HCT116 (cell line): ENCODE results near the gene RTL9. TPM values are rescaled to one million over a fixed set of nuclear protein-coding genes. Genes with fewer than 3 reads are reported as not detected.

ENCODE experiments used
- ATAC-seq: fragments of 200-7000 bp; cut with Tn5 transposase; 2 replicates; pipeline ENCODE4 v1.9.1; 2020; ENCODE audit warnings: mild to moderate bottlenecking, moderate library complexity
- BruUV-seq: library from RNA; stranded (reverse); fragments of 400-500 nt; replicated peaks from 2 replicates; lab custom pipeline; 2021; lab: Mats Ljungman, UMichigan
- CTCF ChIA-PET: fragments of 300-600 bp; sonication (Branson Sonifier 250); formaldehyde crosslinking; loops from one replicate; lab custom pipeline; 2021; ENCODE audit warnings: antibody characterized with exemption; lab: Charles Lee
- POLR2A ChIA-PET: fragments of 300-600, 350-600 bp; sonication (Branson Sonifier 250); formaldehyde crosslinking; loops from one replicate; lab custom pipeline; 2021; ENCODE audit warnings: antibody characterized with exemption; lab: Charles Lee
- RAD21 ChIA-PET, 2 experiments: fragments of 300-600 bp; sonication (Branson Sonifier 250); formaldehyde crosslinking; loops; one replicate each; lab custom pipeline; 2023; ENCODE audit warnings: low total read pairs in 2 of 2; ENCODE audit not compliant: uncharacterized antibody in 2 of 2, unreplicated experiment in 2 of 2, low non-redundant PET in 1 of 2; lab: Charles Lee
- DNase-seq: peaks from one replicate; pipeline ENCODE4 v3.0.0-alpha.2; 2010; ENCODE audit warnings: low read depth, low spot score
- H2AFZ ChIP-seq: fragments of 200-600 bp; shearing (Covaris generic), sonication (generic); 2 replicates; pipeline ENCODE4 v1.6.1; 2017; ENCODE audit warnings: low read depth, mixed run types, mixed read lengths, antibody characterized with exemption, low read length; ENCODE audit not compliant: poor library complexity, severe bottlenecking
- H3K27ac ChIP-seq: 2 replicates; pipeline ENCODE4 v1.5.1; 2012; ENCODE audit warnings: low read depth, low read length
- H3K27me3 ChIP-seq: fragments of 200-600 bp; sonication (generic); 2 replicates; pipeline ENCODE4 v1.6.1; 2016; ENCODE audit warnings: mixed run types, low read length, mixed read lengths; ENCODE audit not compliant: insufficient read depth
- H3K36me3 ChIP-seq, 2 experiments: fragments of 200-500 bp in 1 of 2; fragments of 200-600 bp in 1 of 2; sonication (Bioruptor generic) in 1 of 2; sonication (generic) in 1 of 2; 2 replicates each; pipeline versions ENCODE4 v1.5.1 to v1.6.1; 2014 to 2016; ENCODE audit warnings: low read length in 2 of 2, inconsistent platforms in 1 of 2, mixed read lengths in 1 of 2, mixed run types in 1 of 2; ENCODE audit not compliant: insufficient read depth in 2 of 2, control insufficient read depth in 1 of 2
- H3K4me1 ChIP-seq, 2 experiments: fragments of 200-600 bp in 1 of 2; sonication (generic) in 1 of 2; 2 replicates each; pipeline versions ENCODE4 v1.5.1 to v1.6.1; 2012 to 2017; ENCODE audit warnings: low read length in 2 of 2, inconsistent platforms in 1 of 2, mild to moderate bottlenecking in 1 of 2, mixed read lengths in 1 of 2, mixed run types in 1 of 2, moderate library complexity in 1 of 2; ENCODE audit not compliant: insufficient read depth in 2 of 2, control insufficient read depth in 1 of 2
- H3K4me2 ChIP-seq: fragments of 200-600 bp; sonication (generic); 2 replicates; pipeline ENCODE4 v1.6.1; 2017; ENCODE audit warnings: mixed run types, low read length, mixed read lengths
- H3K4me3 ChIP-seq, 2 experiments: fragments of 200-600 bp in 1 of 2; sonication (generic) in 1 of 2; replicated peaks in 1 of 2; 2 replicates each; pipeline ENCODE4 v1.5.1; 2011 to 2016; ENCODE audit warnings: low read length in 2 of 2, control low read depth in 1 of 2, low read depth in 1 of 2, mild to moderate bottlenecking in 1 of 2, mixed read lengths in 1 of 2, mixed run types in 1 of 2
- H3K79me2 ChIP-seq: fragments of 200-600 bp; sonication (generic); 2 replicates; pipeline ENCODE4 v1.6.1; 2017; ENCODE audit warnings: mild to moderate bottlenecking, mixed run types, low read length, moderate library complexity, mixed read lengths; ENCODE audit not compliant: insufficient read depth
- H3K9ac ChIP-seq: fragments of 200-600 bp; sonication (generic); 2 replicates; pipeline ENCODE4 v1.6.1; 2016; ENCODE audit warnings: low read length, mixed read lengths
- H3K9me2 ChIP-seq: fragments of 200-600 bp; sonication (generic), shearing (Covaris generic); 2 replicates; pipeline ENCODE4 v1.6.1; 2017; ENCODE audit warnings: mixed run types, mild to moderate bottlenecking, moderate library complexity; ENCODE audit not compliant: insufficient read depth
- H3K9me3 ChIP-seq, 2 experiments: fragments of 200-500 bp in 1 of 2; fragments of 200-600 bp in 1 of 2; sonication (Bioruptor generic) in 1 of 2; sonication (generic) in 1 of 2; 2 replicates each; pipeline ENCODE4 v1.6.1; 2014 to 2017; ENCODE audit warnings: low read length in 2 of 2, mixed read lengths in 2 of 2, inconsistent platforms in 1 of 2, low read depth in 1 of 2, mild to moderate bottlenecking in 1 of 2, mixed run types in 1 of 2, moderate library complexity in 1 of 2; ENCODE audit not compliant: control insufficient read depth in 1 of 2, insufficient read depth in 1 of 2
- H4K20me1 ChIP-seq: fragments of 200-600 bp; sonication (generic), shearing (Covaris generic); 2 replicates; pipeline ENCODE4 v1.6.1; 2017; ENCODE audit warnings: mixed run types, mild to moderate bottlenecking, moderate library complexity; ENCODE audit not compliant: insufficient read depth
- CBX3 ChIP-seq: IDR thresholded peaks from 2 replicates; pipeline ENCODE4 v1.6.1; 2012; ENCODE audit warnings: low read depth
- CTCF ChIP-seq, 3 experiments: fragments of 200-600 bp in 1 of 3; sonication (generic) in 1 of 3; IDR thresholded peaks in 2 of 3; conservative IDR thresholded peaks in 1 of 3; 2 replicates each; pipeline ENCODE4 v1.5.1; 2012 to 2017; ENCODE audit warnings: low read depth in 2 of 3, low read length in 2 of 3, antibody characterized with exemption in 1 of 3, borderline replicate concordance in 1 of 3, control low read depth in 1 of 3, mild to moderate bottlenecking in 1 of 3, mixed read lengths in 1 of 3, mixed run types in 1 of 3, moderate library complexity in 1 of 3; ENCODE audit not compliant: insufficient read depth in 1 of 3
- EGR1 ChIP-seq: IDR thresholded peaks from 2 replicates; pipeline ENCODE4 v1.6.1; 2012; ENCODE audit warnings: low read depth
- ELF1 ChIP-seq: IDR thresholded peaks from 2 replicates; pipeline ENCODE4 v1.6.1; 2012; ENCODE audit warnings: low read depth, borderline replicate concordance
- EZH2 ChIP-seq: fragments of 200-600 bp; sonication (generic); IDR thresholded peaks from 2 replicates; pipeline ENCODE4 v1.6.1; 2017; ENCODE audit warnings: antibody characterized with exemption, mixed run types
- EZH2phosphoT487 ChIP-seq: fragments of 200-600 bp; IDR thresholded peaks from 2 replicates; pipeline ENCODE4 v1.6.1; 2018; ENCODE audit warnings: antibody characterized with exemption, borderline replicate concordance
- FOSL1 ChIP-seq: IDR thresholded peaks from 2 replicates; pipeline ENCODE4 v1.6.1; 2012; ENCODE audit warnings: low read depth
- JUND ChIP-seq: IDR thresholded peaks from 2 replicates; pipeline ENCODE4 v1.6.1; 2012
- MAX ChIP-seq: IDR thresholded peaks from 2 replicates; pipeline ENCODE4 v1.6.1; 2012
- POLR2A ChIP-seq: IDR thresholded peaks from 2 replicates; pipeline ENCODE4 v1.7.0; 2011; ENCODE audit warnings: borderline replicate concordance; ENCODE audit not compliant: insufficient read depth, insufficient read length; ENCODE audit errors: extremely low read depth
- POLR2AphosphoS5 ChIP-seq: IDR thresholded peaks from 2 replicates; pipeline ENCODE4 v1.6.1; 2011; ENCODE audit warnings: mild to moderate bottlenecking, low read depth, low read length, moderate library complexity
- RAD21 ChIP-seq: IDR thresholded peaks from 2 replicates; pipeline ENCODE4 v1.6.1; 2012; ENCODE audit warnings: low read depth, mild to moderate bottlenecking
- REST ChIP-seq: IDR thresholded peaks from 2 replicates; pipeline ENCODE4 v1.6.1; 2012; ENCODE audit warnings: low read depth
- SIN3A ChIP-seq: IDR thresholded peaks from 2 replicates; pipeline ENCODE4 v1.6.1; 2012; ENCODE audit warnings: low read depth
- SP1 ChIP-seq: IDR thresholded peaks from 2 replicates; pipeline ENCODE4 v1.6.1; 2012; ENCODE audit warnings: low read depth
- SRF ChIP-seq: IDR thresholded peaks from 2 replicates; pipeline ENCODE4 v1.6.1; 2012; ENCODE audit warnings: low read depth
- TCF7L2 ChIP-seq: IDR thresholded peaks from 2 replicates; pipeline ENCODE4 v1.7.0; 2011; ENCODE audit warnings: borderline replicate concordance, inconsistent platforms; ENCODE audit not compliant: insufficient read depth, insufficient read length; ENCODE audit errors: extremely low read depth
- YY1 ChIP-seq: IDR thresholded peaks from 2 replicates; pipeline ENCODE4 v1.6.1; 2011; ENCODE audit warnings: low read length, low read depth, moderate library complexity, mild to moderate bottlenecking; ENCODE audit not compliant: insufficient replicate concordance; ENCODE audit errors: extremely low read depth
- ZFX ChIP-seq: fragments of 450-650 bp; IDR thresholded peaks from 2 replicates; pipeline ENCODE4 v1.6.1; 2017
- ZNF274 ChIP-seq: fragments of 200-500 bp; sonication (Bioruptor generic); IDR thresholded peaks from 2 replicates; pipeline ENCODE4 v1.6.1; 2014; ENCODE audit warnings: mild to moderate bottlenecking, low read depth, low read length, inconsistent platforms
- intact Hi-C: fragments of 100-400 bp; cut with micrococcal nuclease; formaldehyde crosslinking; loops from 2 replicates; pipeline ENCODE4 v1.10.0; 2022
- total RNA-seq: library from RNA; stranded (reverse); gene quantifications from one replicate; pipeline ENCODE4 v1.2.1, GENCODE V29; 2021; ENCODE audit not compliant: unreplicated experiment

The RTL9 gene
- total RNA-seq, 1 experiment from 2014 or later = 0.10 TPM

GRCh38 chrX:110310000-110310790 lies 48.5 kb upstream of the RTL9 start (continued):
- no peak for TF ChIP-seq YY1
- TF ChIP-seq ZFX = no peak
- no peak for TF ChIP-seq CTCF (IDR thresholded peaks at IDR 0.05 in 2 of 3, conservative IDR thresholded peaks at IDR 0.05 in 1 of 3; ENCODE audit: borderline replicate concordance in 1 of 3, insufficient read depth in 1 of 3, low read depth in 2 of 3, low read length in 2 of 3)
- TF ChIP-seq EZH2phosphoT487 = no peak
- TF ChIP-seq SRF = no peak

- Histone ChIP-seq H3K36me3 (no peaks in the 10 kb centered on the region), H4K20me1 (0 out of 2 replicates have a peak, but pooled peaks cover 4% of the 10 kb centered on the region), H3K9me2 (no peaks in the 10 kb centered on the region), H3K9ac (no peak overlapping the region), H3K79me2 (peaks cover 29% of the 10 kb centered on the region; the same call in 1 of the 2 replicates), H3K27ac (no peak overlapping the region), H2AFZ (no peak overlapping the region), H3K4me1 (no peaks in the 10 kb centered on the region), H3K4me2 (no peak overlapping the region), H3K4me3 (no peak overlapping the region), H3K27me3 (no peaks in the 10 kb centered on the region), H3K9me3 (no peaks in the 10 kb centered on the region)
- POLR2A ChIA-PET = no interaction called here
- intact Hi-C loops = loop anchor here (10.0 kb wide), 2 partner anchors 96 to 396 kb away; no protein-coding TSS in a partner anchor
- ATAC-seq (no peak), DNase-seq (no peak)
- no TSS peak for BruUV-seq
- RAD21 ChIA-PET = no interaction called here
- CTCF ChIA-PET = no interaction called here
- TF ChIP-seq ZNF274 (no peak), CBX3 (no peak), EGR1 (no peak), REST (no peak), FOSL1 (no peak), JUND (no peak), MAX (no peak), RAD21 (no peak), POLR2A (no peak), SP1 (no peak), ELF1 (no peak), SIN3A (no peak), EZH2 (no peak), TCF7L2 (no peak), EZH2phosphoT487 (no peak), POLR2AphosphoS5 (no peak)
These were observed 47.8 kb upstream of the RTL9 start for GRCh38 chrX:110310896-110311295.
